Lung (tissue), 12 donors: ENCODE measurements around the gene NDUFA11. TPM values are rescaled to one million over a fixed set of nuclear protein-coding genes. Genes with fewer than 3 reads are reported as not detected.

ENCODE experiments used
- ATAC-seq: fragments of 200-7000 bp; cut with Tn5 transposase; one replicate; pipeline ENCODE4 v1.9.1; 2020; ENCODE audit warnings: moderate number of reproducible peaks; ENCODE audit not compliant: insufficient read depth, low FRiP score
- DNase-seq, 3 donors: peaks; one replicate each; pipeline ENCODE4 v3.0.0-alpha.2; 2013 to 2017
- H3K27ac ChIP-seq, 2 donors: one replicate each; pipeline ENCODE4 v1.5.1; 2013; ENCODE audit warnings: mild to moderate bottlenecking in 2 of 2, moderate library complexity in 2 of 2, control low read depth in 1 of 2, inconsistent platforms in 1 of 2, low read depth in 1 of 2, low read length in 1 of 2
- H3K27me3 ChIP-seq, 3 donors: one replicate each; pipeline ENCODE4 v1.5.1; 2013; ENCODE audit warnings: low read length in 2 of 3; ENCODE audit not compliant: control insufficient read depth in 3 of 3, insufficient read depth in 3 of 3
- H3K36me3 ChIP-seq, 4 donors: one replicate each; pipeline ENCODE4 v1.5.1; 2013; ENCODE audit warnings: low read length in 4 of 4, mild to moderate bottlenecking in 1 of 4, moderate library complexity in 1 of 4; ENCODE audit not compliant: control insufficient read depth in 4 of 4, insufficient read depth in 4 of 4
- H3K4me1 ChIP-seq, 5 donors: one replicate each; pipeline ENCODE4 v1.5.1; 2013; ENCODE audit warnings: low read length in 5 of 5, mild to moderate bottlenecking in 2 of 5, moderate library complexity in 1 of 5; ENCODE audit not compliant: control insufficient read depth in 5 of 5, insufficient read depth in 5 of 5
- H3K4me3 ChIP-seq: one replicate; pipeline ENCODE4 v1.5.1; 2013; ENCODE audit warnings: mild to moderate bottlenecking, control low read depth, moderate library complexity
- H3K9ac ChIP-seq, 2 donors: one replicate each; pipeline ENCODE4 v1.5.1; 2013; ENCODE audit warnings: low read length in 2 of 2, control low read depth in 1 of 2; ENCODE audit not compliant: insufficient read depth in 1 of 2
- H3K9me3 ChIP-seq, 4 donors: one replicate each; pipeline ENCODE4 v1.5.1; 2013; ENCODE audit warnings: low read length in 3 of 4, mild to moderate bottlenecking in 1 of 4, moderate library complexity in 1 of 4; ENCODE audit not compliant: control insufficient read depth in 4 of 4, insufficient read depth in 3 of 4
- WGBS, 2 donors: extraction: QIAGEN DNeasy Blood & Tissue Kit; methylation state at CpG; one replicate each; pipeline ENCODE4 v1.1.7; 2013; 5-methylcytosine and 5-hydroxymethylcytosine counted together
- polyA plus RNA-seq, 2 donors: library from polyadenylated mRNA; stranded (reverse); fragments of 200-250 nt; gene quantifications; one replicate each; pipeline ENCODE4 v1.2.1, GENCODE V29; 2013
- total RNA-seq, 2 donors: library from RNA; depleted of rRNA in 1 of 2; stranded (reverse); fragments of >200 nt in 1 of 2; gene quantifications; one replicate each; pipeline ENCODE4 v1.2.1, GENCODE V29; 2014 to 2021
- TF ChIP-seq, protein P1 (sequence below): IDR thresholded peaks from 2 replicates; pipeline ENCODE4 v1.5.1; 2012; ENCODE audit warnings: mild to moderate bottlenecking; ENCODE audit errors: control extremely low read depth, extremely low read depth
- donor health status: control.
- donor health status: control.
- donor health status: Bipolar disorder and iron deficiency.
- donor health status: healthy.
- donor health status: DM: yes; HTN: yes; CAD: no.

NDUFA11 gene
- total and polyA plus RNA-seq, 4 donors: 52.5 to 344 (median 278) TPM

DNA sequence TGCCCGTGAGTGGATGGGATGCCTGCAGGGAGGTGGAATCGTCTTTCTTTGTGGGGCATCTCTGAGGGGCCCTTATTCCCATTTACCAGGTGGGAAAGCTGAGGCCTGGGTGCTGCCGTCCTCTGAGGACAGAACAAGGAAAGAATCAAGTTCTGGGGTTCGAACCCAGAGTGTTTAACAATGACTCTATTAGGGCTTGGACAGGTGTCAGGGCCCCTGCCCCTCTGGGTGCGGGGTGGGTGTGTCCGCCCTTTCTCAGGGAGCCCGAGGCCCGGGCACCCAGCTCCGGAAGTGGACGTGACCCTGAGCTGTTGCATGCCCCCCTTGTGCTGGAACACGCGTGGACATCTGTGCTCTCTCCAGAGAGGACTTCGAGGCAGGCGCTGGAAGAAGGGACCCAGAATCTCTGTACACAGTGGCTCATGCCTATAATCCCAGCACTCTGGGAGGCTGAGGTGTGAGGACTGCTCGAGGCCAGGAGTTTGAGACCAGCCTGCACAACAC is 10.8 kb downstream of the NDUFA11 start:
- TF ChIP-seq, protein P1, sequence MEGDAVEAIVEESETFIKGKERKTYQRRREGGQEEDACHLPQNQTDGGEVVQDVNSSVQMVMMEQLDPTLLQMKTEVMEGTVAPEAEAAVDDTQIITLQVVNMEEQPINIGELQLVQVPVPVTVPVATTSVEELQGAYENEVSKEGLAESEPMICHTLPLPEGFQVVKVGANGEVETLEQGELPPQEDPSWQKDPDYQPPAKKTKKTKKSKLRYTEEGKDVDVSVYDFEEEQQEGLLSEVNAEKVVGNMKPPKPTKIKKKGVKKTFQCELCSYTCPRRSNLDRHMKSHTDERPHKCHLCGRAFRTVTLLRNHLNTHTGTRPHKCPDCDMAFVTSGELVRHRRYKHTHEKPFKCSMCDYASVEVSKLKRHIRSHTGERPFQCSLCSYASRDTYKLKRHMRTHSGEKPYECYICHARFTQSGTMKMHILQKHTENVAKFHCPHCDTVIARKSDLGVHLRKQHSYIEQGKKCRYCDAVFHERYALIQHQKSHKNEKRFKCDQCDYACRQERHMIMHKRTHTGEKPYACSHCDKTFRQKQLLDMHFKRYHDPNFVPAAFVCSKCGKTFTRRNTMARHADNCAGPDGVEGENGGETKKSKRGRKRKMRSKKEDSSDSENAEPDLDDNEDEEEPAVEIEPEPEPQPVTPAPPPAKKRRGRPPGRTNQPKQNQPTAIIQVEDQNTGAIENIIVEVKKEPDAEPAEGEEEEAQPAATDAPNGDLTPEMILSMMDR: no peak
- Histone ChIP-seq H3K27ac (no peak overlapping the region), H3K27me3 (peaks cover 0 to 5% (median 2%) of the 10 kb centered on the region in 3 donors), H3K9me3 (no peaks in the 10 kb centered on the region), H3K36me3 (peaks cover 3 to 31% (median 8%) of the 10 kb centered on the region in 4 donors), H3K9ac (no peak overlapping the region), H3K4me3 (no peak overlapping the region), H3K4me1 (peaks cover 0 to 9% (median 5%) of the 10 kb centered on the region in 5 donors)
- WGBS, 2 donors: 57 to 70% methylated on average over 15 of the region's 15 CpGs
- ATAC-seq (no peak), DNase-seq (no peak)

DNA sequence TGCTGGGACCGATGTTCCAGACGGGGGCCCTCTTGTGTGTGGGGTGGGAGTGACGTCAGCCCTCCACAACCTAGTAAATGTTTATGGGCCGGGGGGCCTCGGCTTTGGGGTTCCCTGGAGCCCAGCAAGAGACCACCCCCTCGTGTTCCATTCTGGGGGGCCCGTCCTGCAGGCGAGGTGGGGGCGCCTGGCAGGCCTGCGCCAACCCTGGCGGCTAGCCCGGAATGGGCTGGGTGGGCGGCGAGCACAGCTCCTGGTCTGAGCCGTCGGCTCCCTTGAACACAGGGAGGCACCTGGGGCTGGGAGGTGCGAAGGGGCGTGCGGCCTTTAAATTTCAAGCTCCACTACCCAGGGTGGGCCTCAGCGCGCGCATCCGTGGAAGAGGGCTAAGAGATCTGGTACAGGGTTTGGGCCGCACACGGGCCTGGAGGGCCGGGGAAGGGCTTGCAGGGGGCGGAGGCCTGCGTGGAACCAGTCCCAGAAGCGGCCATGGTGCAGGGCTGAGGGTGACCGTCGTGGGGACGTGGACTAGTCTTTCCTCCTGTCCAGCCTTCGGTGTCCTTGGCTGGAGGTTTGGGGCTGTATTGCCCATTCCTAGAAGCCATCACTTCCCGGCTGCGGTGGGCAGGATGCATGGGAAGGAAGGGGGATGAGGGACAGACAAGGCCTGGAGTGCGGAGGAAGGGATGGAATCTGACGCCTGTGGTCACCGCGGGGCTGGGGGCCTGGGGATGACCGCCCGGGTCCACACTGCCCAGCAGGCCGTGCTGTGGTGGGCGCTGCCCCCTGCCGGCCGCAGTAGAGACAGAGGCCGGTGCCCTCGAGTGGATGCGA is 11.4 kb downstream of the NDUFA11 start:
- Histone ChIP-seq H3K27me3 (peaks cover 0 to 5% (median 2%) of the 10 kb centered on the region in 3 donors), H3K27ac (no peak overlapping the region), H3K4me1 (peaks cover 0 to 9% (median 5%) of the 10 kb centered on the region in 5 donors), H3K9me3 (no peaks in the 10 kb centered on the region), H3K36me3 (peaks cover 3 to 29% (median 8%) of the 10 kb centered on the region in 4 donors), H3K4me3 (no peak overlapping the region), H3K9ac (no peak overlapping the region)
- 9 to 15% methylated on average over 48 of the region's 48 CpGs for WGBS, 2 donors
- ATAC-seq (peak; percentile 50), DNase-seq (peak; percentile 45 to 62 (median 57))
- TF ChIP-seq, protein P1: peak; percentile 48

DNA sequence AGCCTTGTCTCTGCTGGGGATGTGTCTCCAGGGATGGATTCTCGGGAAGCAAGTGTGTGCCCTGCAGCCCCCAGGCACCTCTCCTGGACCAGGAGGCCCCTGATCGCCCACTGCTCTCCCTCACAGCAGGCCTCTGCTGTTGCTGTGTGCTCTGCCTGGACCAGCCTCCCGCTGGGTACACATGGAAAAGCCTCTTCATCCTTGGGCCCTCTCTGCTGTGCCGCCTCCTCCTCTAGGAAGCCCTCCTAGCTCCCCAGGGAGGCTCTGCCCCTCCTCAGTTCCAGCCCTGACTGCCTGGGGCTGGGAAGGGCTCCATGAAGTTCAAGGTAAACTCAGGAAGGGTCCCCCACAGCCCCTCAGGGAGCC is 12.0 kb downstream of the NDUFA11 start:
- peaks cover 2 to 28% (median 8%) of the 10 kb centered on the region in 4 donors for H3K36me3 ChIP-seq
- TF ChIP-seq, protein P1: no peak
- H3K27ac ChIP-seq: no peak overlapping the region
- H3K4me1 ChIP-seq: peaks cover 0 to 9% (median 5%) of the 10 kb centered on the region in 5 donors
- H3K9me3 ChIP-seq: no peaks in the 10 kb centered on the region
- H3K9ac ChIP-seq: no peak overlapping the region
- DNase-seq: no peak
- ATAC-seq: no peak
- H3K27me3 ChIP-seq: peaks cover 0 to 5% (median 2%) of the 10 kb centered on the region in 3 donors
- H3K4me3 ChIP-seq: no peak overlapping the region
- WGBS, 2 donors: 56 to 63% methylated on average over 4 of the region's 4 CpGs
